Measurements from ENCODE around the gene CD84. TPM values are rescaled to one million over a fixed set of nuclear protein-coding genes. Genes with fewer than 3 reads are reported as not detected.

Gene CD84
- polyA plus RNA-seq, 1 donor (not counting 4 experiments of a cell fraction or from before 2014, with no cell fraction given): not detected

DNA sequence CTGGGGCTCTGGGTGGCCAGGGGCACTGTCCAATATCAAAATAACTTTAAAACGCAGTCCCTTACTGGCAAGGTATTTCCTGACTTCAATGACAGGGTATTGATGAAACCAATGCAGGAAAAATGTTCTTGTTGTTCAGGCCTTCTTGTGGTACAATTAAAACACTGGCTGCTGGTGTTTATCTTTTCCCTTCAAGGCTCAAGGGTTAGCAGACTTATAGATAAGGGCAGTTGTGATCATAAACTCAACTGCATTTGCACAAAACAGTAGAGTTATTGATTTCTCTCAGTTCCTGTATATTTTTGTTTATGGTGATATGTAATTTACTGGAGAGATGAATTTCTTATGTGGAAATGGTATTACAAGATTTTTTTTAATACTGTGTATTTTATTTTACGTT lies 2.7 kb upstream of the CD84 start:
- no peak overlapping the region for H3K4me2 ChIP-seq (ENCODE audit: control insufficient read depth, extremely low read depth, insufficient read depth, low read depth, low read length)
- no peaks in the 10 kb centered on the region for H3K4me1 ChIP-seq (ENCODE audit: control insufficient read depth, extremely low read depth, insufficient read depth, low read length)
- no peak for DNase-seq (ENCODE audit: low read depth, low spot score)
- dilution Hi-C loops (cut with MboI; ENCODE audit: extremely low pct_ligation_motif_present, low sequenced_read_pairs): no loop called here
- no peaks in the 10 kb centered on the region for H4K20me1 ChIP-seq (ENCODE audit: control insufficient read depth, extremely low read depth, insufficient read depth, low read length)
- no peak for FAIRE-seq
- H3K4me3 ChIP-seq (ENCODE audit: control insufficient read depth in 2 of 3, extremely low read depth in 1 of 3, insufficient read depth in 2 of 3, low read depth in 1 of 3, low read length in 3 of 3): no peak overlapping the region
- H3K9me3 ChIP-seq (ENCODE audit: control insufficient read depth, low read depth, low read length): no peaks in the 10 kb centered on the region
- TF ChIP-seq, protein P1, sequence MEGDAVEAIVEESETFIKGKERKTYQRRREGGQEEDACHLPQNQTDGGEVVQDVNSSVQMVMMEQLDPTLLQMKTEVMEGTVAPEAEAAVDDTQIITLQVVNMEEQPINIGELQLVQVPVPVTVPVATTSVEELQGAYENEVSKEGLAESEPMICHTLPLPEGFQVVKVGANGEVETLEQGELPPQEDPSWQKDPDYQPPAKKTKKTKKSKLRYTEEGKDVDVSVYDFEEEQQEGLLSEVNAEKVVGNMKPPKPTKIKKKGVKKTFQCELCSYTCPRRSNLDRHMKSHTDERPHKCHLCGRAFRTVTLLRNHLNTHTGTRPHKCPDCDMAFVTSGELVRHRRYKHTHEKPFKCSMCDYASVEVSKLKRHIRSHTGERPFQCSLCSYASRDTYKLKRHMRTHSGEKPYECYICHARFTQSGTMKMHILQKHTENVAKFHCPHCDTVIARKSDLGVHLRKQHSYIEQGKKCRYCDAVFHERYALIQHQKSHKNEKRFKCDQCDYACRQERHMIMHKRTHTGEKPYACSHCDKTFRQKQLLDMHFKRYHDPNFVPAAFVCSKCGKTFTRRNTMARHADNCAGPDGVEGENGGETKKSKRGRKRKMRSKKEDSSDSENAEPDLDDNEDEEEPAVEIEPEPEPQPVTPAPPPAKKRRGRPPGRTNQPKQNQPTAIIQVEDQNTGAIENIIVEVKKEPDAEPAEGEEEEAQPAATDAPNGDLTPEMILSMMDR (optimal IDR thresholded peaks at IDR 0.05 in 1 of 3, IDR thresholded peaks at IDR 0.05 in 1 of 3, conservative IDR thresholded peaks at IDR 0.05 in 1 of 3; ENCODE audit: extremely low read depth in 1 of 3, insufficient read depth in 2 of 3, low read length in 3 of 3): no peak
- TF ChIP-seq EZH2 (IDR thresholded peaks at IDR 0.05; ENCODE audit: low read length): no peak
- no peak overlapping the region for H2AFZ ChIP-seq (ENCODE audit: control insufficient read depth, low read length)
- H3K9ac ChIP-seq (ENCODE audit: control insufficient read depth, extremely low read depth, insufficient read depth, low read length): no peak overlapping the region
- no peaks in the 10 kb centered on the region for H3K36me3 ChIP-seq (ENCODE audit: control insufficient read depth in 2 of 2, extremely low read depth in 1 of 2, insufficient read depth in 2 of 2, low read length in 2 of 2)
- H3K27ac ChIP-seq (ENCODE audit: control insufficient read depth, insufficient read depth, low read length): no peak overlapping the region
- H3K27me3 ChIP-seq (ENCODE audit: control insufficient read depth, extremely low read depth, insufficient read depth, low read length): no peaks in the 10 kb centered on the region
- H3K9me1 ChIP-seq (ENCODE audit: control insufficient read depth, extremely low read depth, insufficient read depth, low read length): no peaks in the 10 kb centered on the region
- H3K79me2 ChIP-seq (ENCODE audit: control insufficient read depth, insufficient read depth, low read length): no peaks in the 10 kb centered on the region

GRCh38 chr1:160580221-160580812 lies 1.0 kb upstream of the CD84 start:
- no peaks in the 10 kb centered on the region for H3K79me2 ChIP-seq (ENCODE audit: control insufficient read depth, insufficient read depth, low read length)
- no peak overlapping the region for H2AFZ ChIP-seq (ENCODE audit: control insufficient read depth, low read length)
- no peak overlapping the region for H3K27ac ChIP-seq (ENCODE audit: control insufficient read depth, insufficient read depth, low read length)
- no peaks in the 10 kb centered on the region for H3K36me3 ChIP-seq (ENCODE audit: control insufficient read depth in 2 of 2, extremely low read depth in 1 of 2, insufficient read depth in 2 of 2, low read length in 2 of 2)
- H3K9me3 ChIP-seq (ENCODE audit: control insufficient read depth, low read depth, low read length): no peaks in the 10 kb centered on the region
- no peaks in the 10 kb centered on the region for H3K4me1 ChIP-seq (ENCODE audit: control insufficient read depth, extremely low read depth, insufficient read depth, low read length)
- no peaks in the 10 kb centered on the region for H3K27me3 ChIP-seq (ENCODE audit: control insufficient read depth, extremely low read depth, insufficient read depth, low read length)
- no peak overlapping the region for H3K4me3 ChIP-seq (ENCODE audit: control insufficient read depth in 2 of 3, extremely low read depth in 1 of 3, insufficient read depth in 2 of 3, low read depth in 1 of 3, low read length in 3 of 3)
- H3K9me1 ChIP-seq (ENCODE audit: control insufficient read depth, extremely low read depth, insufficient read depth, low read length): no peaks in the 10 kb centered on the region
- no peak overlapping the region for H3K4me2 ChIP-seq (ENCODE audit: control insufficient read depth, extremely low read depth, insufficient read depth, low read depth, low read length)
- dilution Hi-C loops (cut with MboI; ENCODE audit: extremely low pct_ligation_motif_present, low sequenced_read_pairs): no loop called here
- TF ChIP-seq EZH2 (IDR thresholded peaks at IDR 0.05; ENCODE audit: low read length): no peak
- TF ChIP-seq, protein P1 (optimal IDR thresholded peaks at IDR 0.05 in 1 of 3, IDR thresholded peaks at IDR 0.05 in 1 of 3, conservative IDR thresholded peaks at IDR 0.05 in 1 of 3; ENCODE audit: extremely low read depth in 1 of 3, insufficient read depth in 2 of 3, low read length in 3 of 3): no peak
- DNase-seq (ENCODE audit: low read depth, low spot score) (no peak), FAIRE-seq (no peak)
- H3K9ac ChIP-seq (ENCODE audit: control insufficient read depth, extremely low read depth, insufficient read depth, low read length): no peak overlapping the region
- H4K20me1 ChIP-seq (ENCODE audit: control insufficient read depth, extremely low read depth, insufficient read depth, low read length): no peaks in the 10 kb centered on the region
